B cell (primary cell): Measurements from ENCODE around the gene CA7.

ENCODE experiments used
- EZH2 ChIP-seq: IDR thresholded peaks from 2 replicates; pipeline ENCODE4 v1.6.1; 2012; ENCODE audit warnings: borderline replicate concordance, low read depth, mild to moderate bottlenecking, moderate library complexity, low read length; ENCODE audit not compliant: insufficient read depth, poor library complexity, severe bottlenecking
- TF ChIP-seq, protein P1 (sequence below): fragments of 200-600 bp; IDR thresholded peaks from one replicate; pipeline ENCODE4 v1.8.0; 2022; ENCODE audit warnings: antibody characterized with exemption, mild to moderate bottlenecking

DNA sequence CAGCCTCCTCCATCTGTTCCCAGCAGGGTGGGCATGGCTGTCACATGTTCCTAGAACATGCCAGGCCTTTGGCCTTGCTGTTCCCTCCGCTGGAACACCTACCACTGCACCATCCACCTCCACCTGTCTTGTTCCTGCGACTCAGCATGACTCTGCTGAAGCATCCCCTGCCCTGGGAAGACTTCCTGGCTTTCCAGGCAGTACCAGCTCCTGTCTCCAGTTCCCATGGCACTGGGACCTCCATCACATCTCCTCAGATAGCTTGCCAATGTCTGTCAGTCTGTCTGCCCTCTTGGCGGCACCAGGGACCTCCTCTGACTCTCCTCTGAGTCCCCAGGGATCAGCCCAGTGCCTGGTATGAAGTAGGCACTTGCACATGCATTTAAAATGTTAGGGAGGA, 51.8 kb downstream of the CA7 start:
- TF ChIP-seq, protein P1, sequence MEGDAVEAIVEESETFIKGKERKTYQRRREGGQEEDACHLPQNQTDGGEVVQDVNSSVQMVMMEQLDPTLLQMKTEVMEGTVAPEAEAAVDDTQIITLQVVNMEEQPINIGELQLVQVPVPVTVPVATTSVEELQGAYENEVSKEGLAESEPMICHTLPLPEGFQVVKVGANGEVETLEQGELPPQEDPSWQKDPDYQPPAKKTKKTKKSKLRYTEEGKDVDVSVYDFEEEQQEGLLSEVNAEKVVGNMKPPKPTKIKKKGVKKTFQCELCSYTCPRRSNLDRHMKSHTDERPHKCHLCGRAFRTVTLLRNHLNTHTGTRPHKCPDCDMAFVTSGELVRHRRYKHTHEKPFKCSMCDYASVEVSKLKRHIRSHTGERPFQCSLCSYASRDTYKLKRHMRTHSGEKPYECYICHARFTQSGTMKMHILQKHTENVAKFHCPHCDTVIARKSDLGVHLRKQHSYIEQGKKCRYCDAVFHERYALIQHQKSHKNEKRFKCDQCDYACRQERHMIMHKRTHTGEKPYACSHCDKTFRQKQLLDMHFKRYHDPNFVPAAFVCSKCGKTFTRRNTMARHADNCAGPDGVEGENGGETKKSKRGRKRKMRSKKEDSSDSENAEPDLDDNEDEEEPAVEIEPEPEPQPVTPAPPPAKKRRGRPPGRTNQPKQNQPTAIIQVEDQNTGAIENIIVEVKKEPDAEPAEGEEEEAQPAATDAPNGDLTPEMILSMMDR, result no peak
- no peak for TF ChIP-seq EZH2
